ENCODE results near the gene MLLT10. TPM values are rescaled to one million over a fixed set of nuclear protein-coding genes. Genes with fewer than 3 reads are reported as not detected.

The MLLT10 gene
- total RNA-seq, 4 donors from 2014 or later = 33.4 to 58.1 (median 43.6) TPM

DNA sequence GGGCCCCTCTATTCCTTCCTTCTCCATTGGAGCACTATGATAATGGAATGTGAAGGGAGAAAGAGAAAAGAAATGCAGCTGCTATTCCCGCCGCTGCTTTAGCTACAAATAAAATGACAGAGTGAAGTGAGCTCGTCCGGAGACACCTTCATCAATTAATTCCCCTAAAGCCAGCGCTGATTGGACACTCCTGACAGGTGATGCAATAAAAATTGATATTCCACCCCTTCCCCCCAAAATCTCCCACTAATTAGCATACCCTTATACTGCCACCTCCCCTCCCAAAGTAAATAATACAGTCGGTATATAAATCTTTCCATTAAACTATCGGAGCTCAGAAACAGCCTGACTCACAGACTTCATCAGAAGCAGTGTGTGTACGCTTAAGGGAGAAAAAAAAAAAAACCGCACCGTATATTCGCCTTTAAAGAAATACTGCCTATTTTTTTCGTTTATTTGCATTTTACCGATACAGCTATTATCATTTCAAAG, 15.8 kb upstream of the MLLT10 start:
- TF ChIP-seq, protein P1, sequence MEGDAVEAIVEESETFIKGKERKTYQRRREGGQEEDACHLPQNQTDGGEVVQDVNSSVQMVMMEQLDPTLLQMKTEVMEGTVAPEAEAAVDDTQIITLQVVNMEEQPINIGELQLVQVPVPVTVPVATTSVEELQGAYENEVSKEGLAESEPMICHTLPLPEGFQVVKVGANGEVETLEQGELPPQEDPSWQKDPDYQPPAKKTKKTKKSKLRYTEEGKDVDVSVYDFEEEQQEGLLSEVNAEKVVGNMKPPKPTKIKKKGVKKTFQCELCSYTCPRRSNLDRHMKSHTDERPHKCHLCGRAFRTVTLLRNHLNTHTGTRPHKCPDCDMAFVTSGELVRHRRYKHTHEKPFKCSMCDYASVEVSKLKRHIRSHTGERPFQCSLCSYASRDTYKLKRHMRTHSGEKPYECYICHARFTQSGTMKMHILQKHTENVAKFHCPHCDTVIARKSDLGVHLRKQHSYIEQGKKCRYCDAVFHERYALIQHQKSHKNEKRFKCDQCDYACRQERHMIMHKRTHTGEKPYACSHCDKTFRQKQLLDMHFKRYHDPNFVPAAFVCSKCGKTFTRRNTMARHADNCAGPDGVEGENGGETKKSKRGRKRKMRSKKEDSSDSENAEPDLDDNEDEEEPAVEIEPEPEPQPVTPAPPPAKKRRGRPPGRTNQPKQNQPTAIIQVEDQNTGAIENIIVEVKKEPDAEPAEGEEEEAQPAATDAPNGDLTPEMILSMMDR (IDR thresholded peaks at IDR 0.05) = no peak
- DNase-seq (ENCODE audit: low spot score) (no peak), ATAC-seq (ENCODE audit: low FRiP score) (no peak)

DNA sequence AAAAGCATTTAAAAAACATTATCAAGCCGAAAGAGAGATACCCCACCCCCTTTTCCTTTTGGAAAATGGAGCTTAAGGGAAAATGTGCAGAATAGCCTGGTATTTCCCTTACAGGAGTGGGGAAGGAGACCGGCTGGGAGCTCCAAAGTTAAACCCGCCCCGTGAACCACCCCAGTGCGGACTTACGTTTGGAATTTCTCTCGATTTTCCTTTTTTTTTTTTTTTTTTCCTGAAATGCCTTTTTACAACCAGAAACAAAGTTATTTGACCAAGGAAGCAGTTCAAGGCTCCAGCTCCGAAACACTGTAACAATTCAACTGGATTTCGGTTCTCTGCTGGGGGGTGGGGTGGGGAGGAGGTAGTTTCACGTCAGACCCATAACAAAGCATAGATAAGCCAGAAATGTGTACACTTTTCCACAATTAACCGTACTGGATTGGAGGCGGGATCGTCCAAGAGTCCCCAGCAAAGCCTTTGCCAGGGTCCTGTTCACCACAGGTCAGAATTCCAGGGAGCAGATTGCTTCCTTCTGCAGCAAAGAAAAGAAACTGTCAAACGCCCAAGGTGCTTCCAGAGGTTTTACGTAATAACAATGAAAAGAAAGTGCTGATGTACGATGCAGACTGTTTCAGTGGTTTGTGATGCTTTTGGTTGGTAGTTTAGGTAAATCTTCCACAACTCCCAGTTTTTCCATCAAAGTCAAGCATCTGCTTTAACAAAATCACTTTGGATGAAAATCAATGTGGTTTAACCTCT, 15.2 kb upstream of the MLLT10 start:
- ATAC-seq (ENCODE audit: low FRiP score) (no peak), DNase-seq (ENCODE audit: low spot score) (no peak)
- TF ChIP-seq, protein P1 (IDR thresholded peaks at IDR 0.05) = no peak

- no peak for ATAC-seq (ENCODE audit: low FRiP score)
Observed at GRCh38 chr10:21519397-21519933, 14.6 kb upstream of the MLLT10 start.

GRCh38 chr10:21519941-21520436, 14.0 kb upstream of the MLLT10 start:
- TF ChIP-seq, protein P1 (IDR thresholded peaks at IDR 0.05) = no peak
- DNase-seq (ENCODE audit: low spot score) (no peak), ATAC-seq (ENCODE audit: low FRiP score) (no peak)

More at GRCh38 chr10:21519397-21519933, 14.6 kb upstream of the MLLT10 start:
- TF ChIP-seq, protein P1 (IDR thresholded peaks at IDR 0.05) = no peak
- no peak for DNase-seq (ENCODE audit: low spot score)

- ATAC-seq (ENCODE audit: low FRiP score) (no peak), DNase-seq (ENCODE audit: low spot score) (no peak)
Observed at GRCh38 chr10:21520509-21520908, 13.5 kb upstream of the MLLT10 start.

DNA sequence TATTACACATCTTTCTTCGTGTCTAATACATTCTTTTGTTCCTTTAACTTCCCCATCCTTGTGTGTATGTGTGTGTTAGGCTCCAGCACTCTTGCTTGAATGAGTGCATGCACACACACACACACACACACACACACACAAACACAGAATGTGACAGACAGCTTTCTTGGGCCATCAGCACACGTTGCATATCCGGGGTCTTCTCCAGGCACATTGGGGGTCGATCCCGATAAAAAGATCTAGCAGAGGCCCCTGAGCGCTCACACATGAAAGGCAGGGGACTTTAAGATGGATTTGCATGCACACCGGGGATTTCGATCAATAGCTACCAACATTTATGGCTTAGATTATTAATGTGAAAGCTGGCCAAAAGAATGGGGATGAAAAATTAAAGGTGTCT, 13.1 kb upstream of the MLLT10 start:
- ATAC-seq (ENCODE audit: low FRiP score) = no peak
- TF ChIP-seq, protein P1 (IDR thresholded peaks at IDR 0.05) = no peak
- DNase-seq (ENCODE audit: low spot score) = no peak

More at GRCh38 chr10:21520509-21520908, 13.5 kb upstream of the MLLT10 start:
- TF ChIP-seq, protein P1 (IDR thresholded peaks at IDR 0.05) = no peak

Measured in omental fat pad (tissue), 4 donors.